OCI-M2 (cell line): ENCODE results near the gene PRAMEF6.
"Not testable (repeated sequence)": the region's sequence is repeated elsewhere in the genome, so short reads cannot be mapped to it uniquely, and the experiment has no call there.

Experiments used
- DNase-seq: peaks from one replicate; lab custom pipeline; 2025; ENCODE audit not compliant: unreplicated experiment; lab: John Stamatoyannopoulos, UW

The PRAMEF6 gene

DNA sequence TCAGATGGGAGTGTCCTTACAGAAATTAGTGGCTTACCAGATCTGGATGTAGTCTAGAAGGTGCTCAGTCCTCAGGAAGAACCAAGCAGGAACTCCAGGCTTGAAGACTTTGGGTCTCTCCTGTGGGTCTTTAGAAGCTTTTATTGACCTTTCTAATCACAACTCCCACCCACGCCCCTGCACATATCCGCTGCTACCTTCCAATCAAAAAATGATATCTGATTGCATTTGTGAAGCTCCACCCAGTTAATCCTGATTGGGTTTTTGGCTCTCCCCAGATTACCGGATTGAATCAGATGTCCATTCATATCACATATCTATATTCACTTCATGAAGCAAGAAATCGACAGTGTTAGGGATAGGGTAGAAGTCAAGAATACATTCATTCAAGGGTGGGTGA lies at the start of gene PRAMEF6:
Gene PRAMEF6, minus strand, starts transcription at position 101 of the 400 bp plus-strand sequence. CDS start 5,062 bp downstream, outside the sequence.
- DNase-seq: not testable (repeated sequence)

DNA sequence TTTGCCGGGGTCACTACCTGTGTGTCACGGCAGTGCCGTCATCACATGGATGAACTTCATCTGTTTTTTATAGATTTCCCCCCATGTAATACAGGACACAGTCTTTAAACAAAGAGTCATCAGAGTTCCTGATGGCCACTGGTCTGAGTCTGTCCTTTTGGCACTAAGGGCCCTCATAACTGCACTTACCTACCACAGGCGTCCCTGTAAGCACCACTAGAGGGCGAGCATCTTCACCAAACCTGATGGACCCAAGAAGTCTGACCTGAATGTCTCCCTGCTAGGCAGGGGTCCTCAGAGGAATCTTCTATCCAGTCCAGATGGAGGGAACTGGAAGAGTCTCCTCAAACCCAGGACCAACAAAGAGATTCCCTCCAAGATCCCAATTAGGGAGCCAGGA lies 23.0 kb downstream of the PRAMEF6 start:
- DNase-seq: not testable (repeated sequence)

GRCh38 chr1:12921749-12922148 lies 25.6 kb downstream of the PRAMEF6 start:
- DNase-seq: not testable (repeated sequence)

GRCh38 chr1:12916310-12916709 lies 31.1 kb downstream of the PRAMEF6 start, which contains the start of gene PRAMEF7:
Gene PRAMEF7, plus strand, starts transcription at chr1:12916610. Its CDS starts 1,083 bp downstream, at chr1:12917693.
- DNase-seq: not testable (repeated sequence)

GRCh38 chr1:12903793-12904572 lies 43.4 kb downstream of the PRAMEF6 start:
- not testable (repeated sequence) for DNase-seq

- DNase-seq: not testable (repeated sequence)
Measured at GRCh38 chr1:12899186-12899585, 48.2 kb downstream of the PRAMEF6 start.

- DNase-seq: not testable (repeated sequence)
Measured at GRCh38 chr1:12898170-12898569, 49.2 kb downstream of the PRAMEF6 start, which contains the start of gene PRAMEF10. Gene PRAMEF10, minus strand, starts transcription at chr1:12898270. Its CDS starts 2,423 bp downstream, at chr1:12895847.
